ENCODE measurements around the gene SFXN2.
"Not testable (repeated sequence)": the region's sequence is repeated elsewhere in the genome, so short reads cannot be mapped to it uniquely, and the experiment has no call there.

SFXN2 gene

DNA sequence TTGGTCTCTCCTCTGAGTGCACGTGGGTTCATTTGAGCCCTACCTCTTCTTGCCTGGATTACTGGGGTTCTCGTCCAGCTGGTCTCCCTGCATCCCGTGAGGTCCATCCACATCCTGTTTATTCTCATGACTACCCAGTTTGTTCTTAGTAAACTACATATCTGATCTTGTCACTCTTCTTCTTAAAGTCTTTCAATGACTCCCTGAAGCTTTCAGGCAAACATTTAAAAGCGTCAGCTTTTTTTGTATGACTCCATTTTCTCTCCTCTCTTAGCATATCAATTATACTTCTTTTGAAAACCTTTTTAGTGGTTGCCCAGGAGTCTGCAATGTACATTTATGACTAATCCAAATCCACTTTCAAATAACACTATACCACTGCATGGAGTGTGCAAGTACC is 7.5 kb downstream of the SFXN2 start:
- no peak for DNase-seq

DNA sequence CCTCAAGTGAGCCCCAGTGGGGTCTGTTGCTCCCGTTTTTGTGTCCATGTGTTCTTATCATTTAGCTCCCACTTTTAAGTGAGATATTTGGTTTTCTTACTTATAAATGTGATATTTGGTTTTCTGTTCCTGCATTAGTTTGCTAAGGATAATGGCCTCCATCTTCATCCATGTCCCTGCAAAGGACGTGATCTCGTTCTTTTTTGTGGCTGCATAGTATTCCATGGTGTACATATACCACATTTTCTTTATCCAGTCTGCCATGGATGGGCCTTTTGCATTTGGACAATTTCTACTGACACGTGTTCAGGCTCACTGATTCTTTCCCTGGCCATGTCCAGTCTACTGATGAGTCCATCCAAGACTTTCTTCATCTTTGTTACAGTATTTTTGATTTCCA is 9.6 kb downstream of the SFXN2 start:
- no peak for DNase-seq

DNA sequence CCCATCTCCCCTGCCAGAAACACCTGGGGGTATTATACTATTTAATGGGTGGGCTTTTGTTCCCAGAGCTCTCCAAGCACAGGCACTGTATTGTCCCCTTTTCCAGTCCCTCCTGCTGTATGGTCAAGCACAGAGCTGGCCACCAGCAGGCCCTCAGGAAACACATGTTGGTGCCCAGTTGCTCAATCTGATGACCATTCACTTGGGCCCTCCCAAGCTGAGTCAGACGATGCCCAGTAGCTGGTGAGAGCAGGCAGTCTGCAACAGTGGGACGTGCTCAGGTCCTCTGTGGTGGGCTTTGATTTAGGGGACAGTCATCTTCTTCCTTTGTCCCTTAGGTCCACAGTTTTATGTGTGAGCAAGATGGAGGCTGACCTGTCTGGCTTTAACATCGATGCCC is 11.8 kb downstream of the SFXN2 start:
- no peak for DNase-seq

DNA sequence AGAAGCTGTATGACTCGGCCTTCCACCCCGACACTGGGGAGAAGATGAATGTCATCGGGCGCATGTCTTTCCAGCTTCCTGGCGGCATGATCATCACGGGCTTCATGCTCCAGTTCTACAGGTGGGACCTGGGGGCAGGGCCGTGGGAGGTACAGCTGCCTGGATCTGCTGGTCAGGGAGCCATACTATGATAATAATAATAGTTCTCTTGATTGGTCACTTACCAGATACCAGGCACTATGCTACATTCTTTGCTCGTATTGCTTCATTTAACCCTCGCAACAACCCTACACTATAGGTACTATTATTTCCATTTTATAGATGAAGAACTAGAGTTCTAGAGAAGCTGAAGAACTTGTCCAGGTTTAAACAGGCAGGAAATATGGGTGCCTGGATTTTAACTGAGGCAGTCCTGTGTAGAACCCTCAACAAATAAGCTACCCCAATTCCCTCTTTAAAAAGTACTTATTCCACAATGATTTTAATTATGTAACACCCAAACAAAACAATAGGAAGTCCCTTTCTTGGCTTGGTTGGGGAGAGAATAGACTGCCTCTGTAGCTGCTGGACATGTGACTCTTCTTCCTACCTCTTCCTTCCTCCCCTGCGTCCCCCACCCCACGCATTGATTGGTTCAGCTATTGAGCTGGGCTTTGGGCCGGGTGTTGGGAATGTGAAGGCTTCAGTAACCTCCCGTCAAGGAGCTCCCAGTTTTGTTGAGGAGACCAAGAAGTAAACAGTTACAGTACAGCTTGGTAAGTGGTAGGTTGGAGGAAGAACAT is 12.8 kb downstream of the SFXN2 start:
- no peak for DNase-seq

DNA sequence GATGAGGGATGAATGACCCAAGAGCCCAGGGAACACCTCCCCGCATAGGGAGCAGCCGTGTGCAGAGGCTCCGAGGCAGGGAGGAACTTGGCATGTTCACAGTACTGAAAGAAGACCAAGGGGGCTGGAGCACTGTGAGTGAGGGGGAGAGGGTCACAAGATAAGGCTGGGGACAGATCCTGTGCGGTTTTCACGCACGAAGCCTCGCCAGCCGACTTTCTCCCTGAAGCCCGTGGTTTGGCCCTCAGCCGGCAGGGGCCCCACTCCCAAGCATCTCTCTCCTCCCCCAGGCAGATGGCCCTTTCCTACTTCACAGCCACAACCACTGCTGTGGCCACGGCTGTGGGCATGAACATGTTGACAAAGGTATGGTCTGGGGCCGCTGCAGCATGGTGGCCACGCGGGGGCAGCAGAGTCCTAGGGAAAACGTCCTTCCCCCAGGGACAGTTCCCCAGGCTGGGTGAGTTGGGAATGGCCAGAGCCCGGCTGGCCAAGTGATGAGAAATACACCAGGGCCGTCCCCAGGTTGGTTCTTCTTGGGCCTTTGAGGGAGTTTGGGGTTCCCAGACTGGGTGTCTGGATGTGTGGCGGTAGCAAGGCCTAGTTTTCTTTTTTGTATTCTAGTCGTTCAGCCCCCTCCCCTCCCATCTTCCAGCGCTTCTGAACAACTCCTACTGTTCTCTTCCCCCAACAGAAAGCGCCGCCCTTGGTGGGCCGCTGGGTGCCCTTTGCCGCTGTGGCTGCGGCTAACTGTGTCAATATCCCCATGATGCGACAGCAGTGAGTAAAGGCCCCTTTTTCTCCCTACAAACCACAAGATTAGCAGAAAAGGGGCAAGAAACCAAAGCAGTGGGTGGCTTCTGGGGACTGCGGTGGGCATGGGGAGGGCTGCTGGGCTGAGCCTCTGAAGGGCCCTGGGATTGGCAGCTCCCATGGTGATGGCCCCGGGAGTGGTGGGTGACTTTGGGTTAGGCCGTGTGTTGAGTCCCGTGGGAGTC is 14.9 kb downstream of the SFXN2 start:
- DNase-seq, result peak; percentile 70

DNA sequence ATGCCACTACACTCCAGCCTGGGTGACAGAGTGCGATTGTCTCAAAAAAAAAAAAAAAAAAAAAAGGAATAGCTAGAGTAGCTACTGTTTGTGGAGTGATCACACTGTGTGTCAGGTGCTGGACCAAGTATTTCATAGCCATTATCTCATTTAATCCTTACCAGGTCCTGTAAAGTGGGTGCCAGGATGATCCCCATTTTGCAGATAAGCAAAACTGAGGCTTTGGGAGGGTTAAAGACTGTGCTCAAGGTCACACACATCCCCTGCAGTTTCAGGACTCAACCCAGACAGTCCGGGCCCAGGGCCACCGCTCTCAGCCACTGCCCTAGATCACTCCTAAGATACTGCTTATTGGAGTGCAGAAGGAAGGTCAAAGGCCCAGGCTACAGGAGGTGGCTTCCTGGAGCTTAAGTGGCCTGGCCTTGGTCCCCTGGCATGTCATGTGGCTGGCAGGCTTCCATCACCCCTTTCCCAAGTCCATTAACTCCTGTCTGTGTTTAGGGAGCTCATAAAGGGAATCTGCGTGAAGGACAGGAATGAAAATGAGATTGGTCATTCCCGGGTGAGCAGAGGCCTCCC is 16.9 kb downstream of the SFXN2 start:
- DNase-seq, result no peak

DNA sequence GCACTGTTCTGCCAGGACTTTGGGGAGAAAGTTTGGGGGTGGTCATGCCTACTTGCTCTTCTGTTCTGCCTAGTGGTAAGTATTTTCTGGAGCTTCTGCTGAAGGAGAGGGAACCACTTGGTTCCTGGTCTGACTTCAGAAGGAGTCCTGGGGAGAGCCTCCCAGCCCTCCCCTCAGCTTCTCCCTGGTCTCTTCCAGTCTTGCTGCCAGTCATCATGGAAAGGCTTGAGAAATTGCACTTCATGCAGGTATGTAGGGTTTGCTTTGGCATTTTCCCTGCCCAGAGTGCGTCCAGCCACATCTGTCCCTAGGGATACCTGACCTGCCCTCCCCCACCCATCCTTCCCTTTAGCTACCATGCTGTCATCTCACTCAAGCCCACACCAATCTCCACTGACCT is 18.2 kb downstream of the SFXN2 start:
- no peak for DNase-seq

DNA sequence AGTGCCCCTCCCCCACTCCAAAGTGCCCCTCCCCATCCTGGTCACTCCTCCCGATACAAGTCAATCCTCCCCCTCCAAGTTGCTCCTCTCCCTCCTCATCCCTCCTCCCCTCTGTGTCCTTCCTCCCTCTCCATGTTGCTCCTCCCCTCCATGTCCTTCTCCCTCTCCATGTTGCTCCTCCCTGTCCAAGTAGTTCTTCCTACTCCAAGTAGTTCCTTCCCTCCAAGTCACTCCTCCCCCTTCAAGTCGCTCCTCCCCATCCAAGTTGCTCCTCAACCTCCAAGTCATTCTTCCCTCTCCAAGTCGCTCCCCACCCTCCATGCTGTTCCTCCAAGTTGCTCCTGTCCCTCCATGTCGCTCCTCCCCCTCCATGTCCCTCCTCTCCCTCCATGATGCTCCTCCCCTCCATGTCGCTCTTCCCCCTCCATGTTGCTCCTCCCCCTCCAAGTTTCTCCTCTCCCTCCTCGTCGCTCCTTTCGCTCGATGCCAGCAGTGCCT is 20.7 kb downstream of the SFXN2 start:
- no peak for DNase-seq

DNA sequence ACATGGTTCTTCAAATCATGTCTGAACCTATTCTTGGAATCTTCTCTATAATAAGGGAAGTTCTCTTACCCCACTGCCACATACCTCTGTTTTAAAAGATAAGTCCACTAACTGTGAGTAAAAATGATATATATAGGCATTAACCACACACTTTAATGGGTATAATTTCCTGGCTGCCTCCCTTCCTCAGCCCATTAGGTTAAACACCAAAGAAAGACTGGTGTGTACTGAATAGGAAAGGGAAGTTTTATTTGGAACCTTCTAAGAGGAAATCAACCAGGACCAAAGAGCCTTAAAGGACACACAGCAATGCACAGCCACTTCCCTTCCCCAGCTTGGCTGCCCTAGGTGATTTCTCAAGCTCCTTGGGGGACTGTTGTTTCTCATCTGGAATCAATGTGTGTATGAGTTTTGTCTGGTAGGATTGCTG is 24.3 kb downstream of the SFXN2 start:
- DNase-seq, result no peak

DNA sequence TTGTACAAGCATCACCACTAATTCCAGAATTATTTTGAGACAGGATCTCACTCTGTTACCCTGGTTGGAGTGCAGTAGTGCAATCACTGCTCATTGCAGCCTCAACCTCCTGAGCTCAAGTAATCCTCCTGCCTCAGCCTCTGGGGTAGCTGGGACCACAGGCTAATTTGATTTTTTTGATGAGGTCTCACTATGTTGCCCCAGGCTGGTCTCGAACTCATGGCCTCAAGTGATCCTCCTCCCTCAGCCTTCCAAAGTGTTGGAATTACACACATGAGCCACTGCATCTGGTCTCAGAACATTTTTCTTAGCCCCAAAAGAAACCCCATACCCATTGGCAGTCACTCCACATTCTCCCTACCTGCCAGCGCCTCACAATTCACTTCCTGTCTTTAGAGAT is 25.8 kb downstream of the SFXN2 start:
- DNase-seq, result no peak

DNA sequence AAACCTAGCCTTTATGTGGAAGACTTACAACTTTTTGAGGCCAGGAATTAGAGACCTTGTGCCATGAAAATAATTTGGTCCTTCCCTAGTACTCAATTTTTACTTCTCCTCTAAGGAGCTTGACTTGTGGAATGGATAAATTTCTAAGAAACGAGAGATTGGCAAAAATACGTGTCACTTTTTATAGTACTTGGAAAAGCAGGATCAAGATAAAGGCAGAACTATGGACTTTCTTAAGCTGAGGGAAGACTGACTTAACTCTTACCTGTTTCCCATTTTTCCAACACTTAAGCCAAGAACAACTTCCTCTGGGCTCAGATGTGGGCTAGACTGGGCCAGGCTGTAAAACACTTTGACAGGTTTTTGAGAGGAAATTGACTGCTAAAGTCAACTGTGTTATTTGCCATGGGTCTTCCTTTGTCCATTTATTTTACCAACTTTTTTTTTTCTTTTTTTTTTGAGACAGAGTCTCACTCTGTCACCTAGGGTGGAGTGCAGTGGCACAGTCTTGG is 27.3 kb downstream of the SFXN2 start:
- no peak for DNase-seq

DNA sequence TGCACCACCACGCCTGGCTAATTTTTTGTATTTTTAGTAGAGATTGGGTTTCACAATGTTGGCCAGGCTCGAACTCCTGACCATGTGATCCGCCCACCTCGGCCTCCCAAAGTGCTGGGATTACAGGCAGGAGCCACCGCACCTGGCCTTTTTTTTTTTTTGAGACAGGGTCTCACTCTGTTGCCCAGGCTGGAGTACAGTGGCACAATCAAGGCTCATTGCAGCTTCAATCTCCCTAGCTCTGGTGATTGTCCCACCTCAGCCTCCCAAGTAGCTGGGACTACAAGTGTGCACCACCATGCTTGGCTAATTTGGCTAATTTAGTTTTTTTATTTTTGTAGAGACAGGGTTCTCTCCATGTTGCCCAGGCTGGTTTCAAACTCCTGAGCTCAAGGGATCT is 27.9 kb downstream of the SFXN2 start:
- DNase-seq, result not testable (repeated sequence)

DNA sequence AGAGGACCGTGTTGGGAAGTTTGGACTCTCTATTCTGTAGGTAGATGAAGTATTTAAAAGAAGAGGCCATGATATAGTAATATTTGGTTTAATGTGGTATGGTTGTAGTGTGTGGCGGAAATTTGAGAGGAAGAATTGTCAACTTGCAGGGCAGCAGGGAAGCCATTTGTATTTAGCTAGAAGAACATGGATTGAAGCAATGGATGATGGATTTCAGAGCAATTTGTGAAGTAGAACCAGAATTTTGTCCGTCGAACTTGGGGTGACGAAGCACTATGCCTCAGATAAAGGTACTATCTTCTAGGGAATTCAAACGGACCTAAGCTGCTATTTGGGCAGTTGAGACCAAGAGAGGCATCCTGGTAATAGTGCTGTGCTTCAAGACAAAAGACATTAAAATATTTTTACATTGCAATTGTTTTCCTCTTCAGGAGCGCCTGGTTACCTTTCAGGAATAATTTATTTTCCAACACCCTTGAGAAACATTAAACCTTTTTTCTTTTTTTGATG is 28.7 kb downstream of the SFXN2 start:
- no peak for DNase-seq

DNA sequence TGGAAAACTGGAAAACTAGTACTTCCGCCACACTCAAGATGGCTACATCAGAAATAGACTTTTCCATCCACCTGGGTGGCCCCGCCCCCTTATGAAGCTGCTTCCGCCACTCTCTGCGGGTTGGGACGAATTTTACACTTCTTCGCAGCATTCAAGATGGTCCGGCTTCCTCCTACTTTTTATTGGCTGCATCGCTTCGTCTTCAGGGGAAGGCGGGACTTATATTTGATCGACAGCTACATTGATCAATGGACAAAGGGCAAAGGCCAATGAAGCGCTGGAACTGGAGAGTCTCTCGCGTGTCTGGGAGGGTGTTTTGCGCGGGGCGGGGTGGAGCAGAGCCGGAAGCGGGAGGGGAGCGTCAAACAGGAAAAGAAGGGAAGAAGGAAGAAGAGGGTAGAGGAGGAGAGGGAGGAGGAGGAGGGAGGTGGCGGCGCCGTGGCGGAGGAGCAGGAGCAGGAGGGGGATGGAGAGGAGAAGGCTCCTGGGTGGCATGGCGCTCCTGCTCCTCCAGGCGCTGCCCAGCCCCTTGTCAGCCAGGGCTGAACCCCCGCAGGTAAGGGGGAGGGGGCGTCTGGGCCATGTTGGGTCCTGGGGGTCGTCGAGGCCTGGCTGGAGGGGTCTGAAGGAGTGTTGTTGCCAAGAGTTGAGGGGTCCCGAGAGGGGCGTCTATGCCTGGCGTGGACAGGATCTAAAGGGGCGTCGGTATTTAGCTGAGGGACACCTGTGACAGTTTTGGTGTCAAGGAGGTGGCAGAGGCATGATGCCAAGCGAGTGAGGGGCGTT is 29.3 kb downstream of the SFXN2 start, which contains the start of gene WBP1L:
TSS of gene WBP1L (plus strand) at position 361 of the 786 bp plus-strand sequence. CDS start at position 467, 106 bp downstream.
- peak; percentile 100 for DNase-seq

DNA sequence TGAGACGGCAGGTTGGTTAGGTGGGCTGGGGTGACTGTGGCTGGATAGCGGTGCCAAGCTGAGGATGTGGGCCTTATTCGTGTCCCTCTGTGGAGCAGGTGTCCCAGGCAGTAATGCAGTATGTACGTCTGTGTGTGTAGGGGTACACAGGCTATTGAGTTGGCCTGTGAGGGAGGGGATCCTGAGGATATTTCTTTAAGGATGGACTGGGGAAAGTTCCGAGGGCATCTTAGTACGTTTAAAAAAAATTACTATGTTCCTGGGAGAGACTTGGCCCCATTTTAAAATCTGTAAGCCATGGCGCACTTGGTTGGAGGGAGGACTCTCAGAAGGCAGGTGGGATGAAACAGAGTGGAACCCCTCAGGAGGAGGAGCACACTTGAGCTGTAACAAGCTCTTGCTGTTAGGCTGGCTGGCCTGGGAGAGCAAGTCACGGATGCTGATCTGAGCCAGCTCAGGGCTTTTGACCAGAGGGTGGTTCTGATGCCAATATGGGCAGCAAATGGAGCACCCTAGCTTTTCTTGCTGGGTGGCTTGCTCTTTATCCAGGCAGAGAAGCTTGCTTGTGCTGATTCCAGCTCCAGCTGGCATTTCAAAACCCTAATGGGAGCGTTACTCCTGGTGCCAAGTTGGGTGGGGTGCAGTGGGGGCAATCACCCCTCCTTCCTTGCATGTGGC is 30.1 kb downstream of the SFXN2 start:
- no peak for DNase-seq

DNA sequence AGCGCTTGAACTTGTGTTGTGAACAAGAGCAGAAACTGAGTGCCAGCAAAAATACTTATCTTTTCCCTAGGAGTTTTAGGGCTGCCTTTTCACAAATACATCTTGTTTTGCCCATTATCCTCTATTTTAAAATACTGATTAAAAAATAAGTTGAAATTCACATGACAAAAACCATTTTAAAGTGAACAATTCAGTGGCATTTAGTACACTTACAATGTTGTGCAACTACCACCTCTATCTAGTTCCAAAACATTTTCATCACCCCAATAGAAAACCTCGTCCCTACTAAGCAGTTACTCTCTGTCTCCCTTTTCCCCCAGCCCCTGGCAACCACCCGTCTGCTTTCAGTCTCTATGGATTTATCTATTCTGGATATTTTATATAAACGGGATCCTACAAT is 30.7 kb downstream of the SFXN2 start:
- DNase-seq, result no peak

DNA sequence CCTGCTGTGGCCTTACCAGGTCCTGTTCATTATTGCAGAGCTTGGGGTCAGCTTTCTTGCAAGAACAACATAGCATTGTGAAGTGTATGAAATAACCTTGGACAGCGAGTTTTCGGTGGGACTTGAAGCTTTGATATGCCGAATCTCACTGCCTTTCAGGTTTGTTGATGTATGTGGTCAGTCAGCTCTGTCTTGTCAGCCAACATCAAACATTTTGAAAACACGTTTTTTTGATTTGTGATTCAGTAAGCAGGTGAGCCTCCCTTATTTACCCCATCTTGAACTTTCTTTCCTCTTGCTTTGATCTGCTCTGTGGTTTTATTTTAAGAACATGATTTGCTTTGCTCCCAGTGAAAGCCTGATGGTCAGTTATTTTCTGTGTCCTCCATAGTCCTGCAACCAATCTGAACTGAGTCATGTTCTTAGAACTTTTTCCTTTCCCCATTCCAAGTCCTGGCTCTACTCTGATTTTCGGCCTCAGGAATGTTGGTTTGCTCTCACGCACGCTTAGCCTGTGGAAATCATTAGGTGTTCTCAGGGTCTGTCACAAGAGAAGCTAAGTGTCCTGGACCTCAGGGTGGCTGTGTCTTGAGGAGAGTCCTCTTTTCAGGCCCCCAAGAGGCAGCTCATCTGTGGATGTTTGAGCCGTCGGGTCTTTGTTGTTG is 38.0 kb downstream of the SFXN2 start:
- peak; percentile 82 for DNase-seq

DNA sequence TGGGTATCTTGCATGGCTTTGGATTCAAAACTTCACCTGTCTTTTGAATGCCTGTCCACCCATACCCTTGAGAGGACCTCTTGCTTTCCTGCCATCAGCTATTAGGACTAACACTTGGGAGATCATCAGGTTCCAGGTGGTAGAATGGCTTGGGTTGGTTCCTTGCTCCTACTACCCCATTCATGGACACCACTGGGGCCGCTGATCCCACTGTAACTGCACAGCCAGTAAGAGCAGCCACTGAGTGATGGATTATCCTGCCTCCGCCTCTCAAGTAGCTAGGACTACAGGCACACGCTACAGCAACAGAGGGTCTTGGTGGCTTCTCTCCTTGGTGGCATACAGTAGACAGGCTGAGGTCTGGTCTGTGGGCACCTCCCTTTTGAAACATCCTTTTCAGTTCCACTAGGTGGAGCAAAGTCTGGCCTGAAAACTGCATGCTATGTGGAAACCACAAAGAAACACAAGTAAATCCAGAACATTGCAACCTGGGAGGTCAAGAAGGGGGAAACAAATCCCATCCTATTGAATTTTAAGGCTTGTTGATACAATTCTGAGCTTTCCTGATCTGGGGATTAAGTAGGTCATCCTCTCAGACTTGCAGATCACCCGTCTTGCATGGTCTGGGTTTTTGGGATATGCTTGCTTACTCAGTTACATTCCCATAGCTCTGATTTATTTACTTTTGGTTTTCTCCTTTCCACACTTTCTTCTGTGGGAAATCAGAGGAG is 38.7 kb downstream of the SFXN2 start:
- peak; percentile 88 for DNase-seq

DNA sequence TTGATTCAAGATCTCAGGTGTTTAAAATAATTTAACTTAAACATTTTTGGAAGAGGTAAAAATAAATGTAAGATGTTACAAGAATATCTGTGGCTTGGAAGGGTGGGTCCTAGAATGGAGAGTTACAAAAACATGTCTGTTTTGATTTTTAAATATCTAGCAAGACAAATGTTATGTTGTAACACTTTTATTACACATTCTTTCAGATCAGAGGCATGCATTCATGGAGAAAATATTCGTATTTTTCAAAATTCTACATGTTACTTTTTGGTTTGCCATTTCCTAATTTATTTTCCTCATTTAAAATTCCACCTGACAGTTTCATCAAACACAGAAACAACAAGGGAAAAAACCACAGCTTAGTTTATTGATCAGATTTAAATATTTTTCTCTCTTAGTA is 39.3 kb downstream of the SFXN2 start:
- DNase-seq, result no peak

DNA sequence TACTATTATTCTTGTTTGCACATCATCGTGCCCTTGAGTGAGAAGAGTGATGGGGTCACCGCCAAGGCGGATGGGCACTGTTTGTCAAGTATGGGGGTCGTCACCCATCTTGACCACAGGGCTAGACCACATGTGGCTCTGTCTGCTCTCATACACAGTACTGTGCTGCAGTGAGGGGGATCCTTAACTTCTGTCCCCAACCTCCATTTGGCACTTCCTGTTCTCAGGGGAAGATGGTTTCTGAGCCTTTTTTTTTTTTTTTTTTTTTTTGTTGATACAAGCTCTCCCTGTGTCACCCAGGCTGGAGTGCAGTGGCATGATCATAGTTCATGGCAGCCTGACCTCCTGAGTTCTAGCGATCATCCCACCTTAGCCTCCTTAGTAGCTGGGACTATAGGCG is 42.9 kb downstream of the SFXN2 start:
- DNase-seq, result no peak

Measured in fibroblast of skin of back (primary cell).